Left cardiac atrium (tissue), 4 donors: ENCODE measurements around the gene HTR3B. TPM values are rescaled to one million over a fixed set of nuclear protein-coding genes. Genes with fewer than 3 reads are reported as not detected.
A peak's percentile ranks its signal among the peaks of the same experiment; 100 is the strongest.

Experiments used
- ATAC-seq, 2 donors: fragments of 200-7000 bp; cut with Tn5 transposase; one replicate each; pipeline ENCODE4 v1.9.1; 2020; ENCODE audit warnings: mild to moderate bottlenecking in 2 of 2, moderate library complexity in 2 of 2
- DNase-seq: peaks from one replicate; pipeline ENCODE4 v3.0.0-alpha.2; 2020
- intact Hi-C, 2 donors: fragments of 100-400 bp; cut with DNase I; formaldehyde crosslinking; loops; one replicate each; pipeline versions ENCODE4 v1.14.1 to v1.15.1; 2022 to 2023
- total RNA-seq, 2 donors: library from RNA; stranded (reverse); fragmentation: NEBNext Ultra II Directional; extraction: Animal tissue kit (Norgen Biotek cat#: 25700); gene quantifications; one replicate each; pipeline ENCODE4 v1.2.1, GENCODE V29; 2021
- donor health status: DM: no; HTN: yes; CAD: no.
- donor health status: DM: no; HTN: yes; CAD: no; lungs with severe emphysema.
- donor health status: DM: yes; HTN: yes; CAD: no.
- donor health status: Dilated cardiomyopathy.

HTR3B gene
- total RNA-seq, 2 donors from 2014 or later, result not detected

DNA sequence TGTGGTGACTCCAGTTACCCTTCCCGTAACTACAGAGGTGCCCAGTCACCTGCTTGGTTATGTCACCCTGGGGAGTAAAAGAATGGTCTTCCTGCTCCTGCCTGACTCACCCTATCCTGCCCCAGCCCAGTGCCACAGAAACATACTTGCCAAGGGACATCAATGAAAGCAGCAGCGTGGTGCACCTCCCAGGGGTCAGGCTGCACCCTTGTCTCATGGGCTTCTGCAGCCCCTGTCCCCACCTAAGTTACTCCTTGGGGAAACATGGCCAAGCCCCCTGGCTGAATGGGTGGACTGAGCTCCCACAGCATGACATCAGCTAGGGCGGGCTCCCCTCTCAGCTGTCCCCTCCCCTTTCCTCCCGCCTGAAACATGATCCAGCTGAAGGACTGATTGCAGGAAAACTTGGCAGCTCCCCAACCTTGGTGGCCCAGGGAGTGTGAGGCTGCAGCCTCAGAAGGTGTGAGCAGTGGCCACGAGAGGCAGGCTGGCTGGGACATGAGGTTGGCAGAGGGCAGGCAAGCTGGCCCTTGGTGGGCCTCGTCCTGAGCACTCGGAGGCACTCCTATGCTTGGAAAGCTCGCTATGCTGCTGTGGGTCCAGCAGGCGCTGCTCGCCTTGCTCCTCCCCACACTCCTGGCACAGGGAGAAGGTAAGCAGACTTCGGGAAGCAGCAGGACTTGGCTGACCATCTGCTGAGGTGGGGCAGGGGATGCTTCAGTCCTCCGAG lies 70.3 kb downstream of the HTR3B start, which contains the start of gene HTR3A:
Gene HTR3A (plus strand): TSS at position 368 of the 730 bp plus-strand sequence. CDS start 218 bp downstream, at position 586.
- ATAC-seq (peak; percentile 94 to 95), DNase-seq (peak; percentile 79)
- intact Hi-C loops, result loop anchor here (5.0 to 10.0 kb wide), 2 partner anchors 68 to 80 kb away; no protein-coding TSS in a partner anchor

DNA sequence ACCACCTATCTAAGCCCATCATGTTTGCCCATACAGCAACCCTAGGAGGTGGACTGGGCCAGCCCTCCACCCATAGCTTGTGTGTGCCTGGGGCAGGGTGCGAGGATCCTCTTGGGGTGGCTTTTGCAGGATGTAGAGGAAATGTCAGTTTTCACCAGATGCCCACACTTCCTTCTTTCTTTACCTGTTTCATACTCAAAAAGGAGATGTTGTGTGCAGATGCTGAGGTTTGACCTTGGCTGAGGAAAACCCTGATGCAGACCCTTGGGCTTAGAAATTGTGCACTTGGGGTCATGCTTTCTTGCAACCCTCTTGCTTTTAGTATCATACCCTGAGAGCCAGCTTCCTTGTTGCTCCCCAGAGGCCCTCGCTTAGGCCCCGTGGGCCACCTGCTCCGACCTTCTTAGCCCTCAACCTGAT lies 72.5 kb downstream of the HTR3B start:
- no peak for DNase-seq
- no peak for ATAC-seq
- intact Hi-C loops, result loop anchor here in 1 of 2 donors (10.0 kb wide), 1 partner anchor 82 kb away; no protein-coding TSS in a partner anchor

DNA sequence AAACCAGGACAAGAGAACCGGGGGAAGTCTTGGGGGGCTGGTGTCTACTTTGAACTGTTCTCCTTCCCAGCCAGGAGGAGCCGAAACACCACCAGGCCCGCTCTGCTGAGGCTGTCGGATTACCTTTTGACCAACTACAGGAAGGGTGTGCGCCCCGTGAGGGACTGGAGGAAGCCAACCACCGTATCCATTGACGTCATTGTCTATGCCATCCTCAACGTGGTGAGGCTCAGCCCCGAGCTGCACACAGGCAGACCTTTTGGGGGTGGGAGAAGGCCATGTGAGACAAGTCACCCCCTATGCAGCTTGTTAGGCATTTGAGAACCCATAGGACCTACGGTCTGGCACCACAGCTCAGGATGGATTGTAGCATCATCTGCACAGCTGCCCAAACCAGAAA lies 73.1 kb downstream of the HTR3B start:
- ATAC-seq (no peak), DNase-seq (no peak)

GRCh38 chr11:113979431-113979830 lies 74.8 kb downstream of the HTR3B start:
- intact Hi-C loops, result loop anchor here in 1 of 2 donors (10.0 kb wide), 1 partner anchor 85 kb away; no protein-coding TSS in a partner anchor
- DNase-seq, result no peak
- no peak for ATAC-seq

More for the DNA sequence above, 73.1 kb downstream of the HTR3B start:
- intact Hi-C loops, result loop anchor here in 1 of 2 donors (10.0 kb wide), 1 partner anchor 83 kb away; no protein-coding TSS in a partner anchor

DNA sequence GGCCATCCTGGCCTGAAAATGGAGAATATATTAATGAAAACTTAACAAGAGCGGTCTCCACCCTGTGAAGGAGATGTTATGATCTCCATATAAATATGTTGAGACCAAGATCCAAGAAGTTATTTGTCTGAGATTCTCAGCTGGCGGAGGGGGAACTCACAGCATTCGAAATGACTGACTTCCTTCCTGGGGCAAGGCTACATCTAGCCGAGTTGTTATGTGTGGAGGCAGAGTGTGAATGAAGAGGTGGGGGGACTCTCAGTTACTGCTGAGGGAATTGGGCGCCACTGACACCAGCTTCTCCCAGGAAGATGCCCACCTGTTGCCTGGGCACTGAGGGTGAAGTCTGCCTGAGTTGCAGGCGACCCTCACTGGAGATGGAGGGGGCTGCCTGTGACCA lies 76.2 kb downstream of the HTR3B start:
- intact Hi-C loops, result no loop called here
- no peak for ATAC-seq
- no peak for DNase-seq

GRCh38 chr11:113982306-113982705 lies 77.7 kb downstream of the HTR3B start:
- ATAC-seq (no peak), DNase-seq (no peak)
- intact Hi-C loops, result no loop called here

DNA sequence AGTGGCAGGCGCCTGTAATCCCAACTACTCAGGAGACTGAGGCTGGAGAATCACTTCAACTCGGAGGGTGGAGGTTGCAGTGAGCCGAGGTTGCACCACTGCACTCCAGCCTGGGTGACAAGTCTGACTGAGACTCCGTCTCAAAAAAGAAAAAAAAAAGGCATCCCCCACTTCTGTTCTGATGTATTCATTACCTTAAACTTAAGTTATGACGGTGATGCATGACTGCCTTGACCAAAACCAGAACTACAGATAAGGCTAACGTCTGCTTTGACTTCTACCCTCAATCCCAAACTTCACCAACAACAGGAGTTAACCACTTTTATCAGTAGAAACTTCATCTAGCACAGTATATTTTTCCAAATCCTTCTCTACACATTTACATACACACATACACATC lies 80.2 kb downstream of the HTR3B start:
- no peak for ATAC-seq
- intact Hi-C loops, result no loop called here
- no peak for DNase-seq

- ATAC-seq, result no peak
- intact Hi-C loops, result no loop called here
- DNase-seq, result no peak
Measured at GRCh38 chr11:113985906-113986305, 81.3 kb downstream of the HTR3B start.

DNA sequence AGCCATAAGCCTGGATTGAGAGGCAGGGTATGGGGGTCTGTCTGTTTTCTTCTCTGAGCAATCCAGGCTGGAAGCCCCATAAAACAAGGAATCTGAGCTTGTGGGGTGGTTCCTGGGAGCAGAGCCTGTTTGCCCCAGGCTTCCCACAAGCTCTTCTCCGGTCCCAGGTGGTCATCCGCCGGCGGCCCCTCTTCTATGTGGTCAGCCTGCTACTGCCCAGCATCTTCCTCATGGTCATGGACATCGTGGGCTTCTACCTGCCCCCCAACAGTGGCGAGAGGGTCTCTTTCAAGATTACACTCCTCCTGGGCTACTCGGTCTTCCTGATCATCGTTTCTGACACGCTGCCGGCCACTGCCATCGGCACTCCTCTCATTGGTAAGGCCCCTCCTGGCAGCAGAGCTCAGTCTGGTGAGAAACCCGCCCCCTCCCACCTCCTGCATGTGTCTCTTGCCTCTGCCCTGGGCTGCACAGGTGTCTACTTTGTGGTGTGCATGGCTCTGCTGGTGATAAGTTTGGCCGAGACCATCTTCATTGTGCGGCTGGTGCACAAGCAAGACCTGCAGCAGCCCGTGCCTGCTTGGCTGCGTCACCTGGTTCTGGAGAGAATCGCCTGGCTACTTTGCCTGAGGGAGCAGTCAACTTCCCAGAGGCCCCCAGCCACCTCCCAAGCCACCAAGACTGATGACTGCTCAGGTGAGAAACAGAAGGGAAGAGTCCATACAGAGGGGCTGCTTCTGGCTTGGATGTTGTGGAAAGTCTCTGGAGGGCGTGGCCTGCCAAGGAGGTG lies 82.0 kb downstream of the HTR3B start:
- ATAC-seq (no peak), DNase-seq (no peak)
- intact Hi-C loops, result no loop called here

DNA sequence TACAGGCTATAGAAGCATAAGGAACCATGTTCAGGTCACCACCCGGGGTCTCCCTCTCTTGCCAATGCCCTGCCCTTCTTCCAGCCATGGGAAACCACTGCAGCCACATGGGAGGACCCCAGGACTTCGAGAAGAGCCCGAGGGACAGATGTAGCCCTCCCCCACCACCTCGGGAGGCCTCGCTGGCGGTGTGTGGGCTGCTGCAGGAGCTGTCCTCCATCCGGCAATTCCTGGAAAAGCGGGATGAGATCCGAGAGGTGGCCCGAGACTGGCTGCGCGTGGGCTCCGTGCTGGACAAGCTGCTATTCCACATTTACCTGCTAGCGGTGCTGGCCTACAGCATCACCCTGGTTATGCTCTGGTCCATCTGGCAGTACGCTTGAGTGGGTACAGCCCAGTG lies 84.8 kb downstream of the HTR3B start:
- intact Hi-C loops, result no loop called here
- ATAC-seq (no peak), DNase-seq (no peak)

DNA sequence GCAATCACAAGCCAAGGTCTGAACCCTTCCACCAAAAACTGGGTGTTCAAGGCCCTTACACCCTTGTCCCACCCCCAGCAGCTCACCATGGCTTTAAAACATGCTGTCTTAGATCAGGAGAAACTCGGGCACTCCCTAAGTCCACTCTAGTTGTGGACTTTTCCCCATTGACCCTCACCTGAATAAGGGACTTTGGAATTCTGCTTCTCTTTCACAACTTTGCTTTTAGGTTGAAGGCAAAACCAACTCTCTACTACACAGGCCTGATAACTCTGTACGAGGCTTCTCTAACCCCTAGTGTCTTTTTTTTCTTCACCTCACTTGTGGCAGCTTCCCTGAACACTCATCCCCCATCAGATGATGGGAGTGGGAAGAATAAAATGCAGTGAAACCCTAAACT lies 85.3 kb downstream of the HTR3B start:
- DNase-seq, result no peak
- ATAC-seq, result no peak
- intact Hi-C loops, result loop anchor here (5.0 to 10.0 kb wide), 2 partner anchors 95 to 272 kb away; no protein-coding TSS in a partner anchor

GRCh38 chr11:113991170-113991569 lies 86.6 kb downstream of the HTR3B start:
- no peak for ATAC-seq
- DNase-seq, result peak; percentile 43

GRCh38 chr11:113991718-113992458 lies 87.3 kb downstream of the HTR3B start:
- no peak for DNase-seq
- ATAC-seq, result no peak
- intact Hi-C loops, result loop anchor here (5.0 to 10.0 kb wide), 2 partner anchors 97 to 270 kb away; no protein-coding TSS in a partner anchor

More at GRCh38 chr11:113991170-113991569, 86.6 kb downstream of the HTR3B start:
- intact Hi-C loops, result loop anchor here (5.0 to 10.0 kb wide), 2 partner anchors 96 to 271 kb away; no protein-coding TSS in a partner anchor

DNA sequence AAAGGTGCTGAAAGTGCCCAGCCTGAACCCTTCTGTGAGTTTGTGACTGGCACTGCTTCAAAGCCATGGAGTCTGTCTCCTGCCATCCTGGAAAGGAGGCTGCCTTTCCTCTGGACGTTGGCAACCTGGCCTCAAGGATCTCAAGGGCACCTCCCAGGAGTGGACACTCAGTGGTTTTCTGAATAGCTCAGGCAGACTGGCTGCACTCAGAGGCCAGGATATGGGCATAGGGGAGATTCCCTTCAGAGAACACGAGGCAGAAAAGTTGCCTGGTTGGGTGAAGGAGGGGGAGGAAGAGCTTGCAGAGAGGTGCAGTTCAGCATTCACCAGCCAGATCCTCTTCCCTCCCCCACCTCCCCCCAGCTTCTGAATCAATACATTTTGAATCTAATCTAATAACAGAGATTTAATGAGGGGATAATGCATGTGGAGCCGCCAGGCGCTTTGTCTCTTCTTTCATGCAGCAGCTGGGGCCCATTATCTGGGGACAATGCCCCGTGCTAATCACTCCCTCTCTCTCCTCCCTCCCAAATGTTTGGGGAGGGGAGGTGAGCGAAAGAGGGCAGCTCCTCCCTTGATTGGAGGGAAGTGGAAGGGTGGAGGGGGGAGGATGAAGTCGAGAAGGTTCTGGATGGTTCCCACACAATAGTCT lies 88.0 kb downstream of the HTR3B start:
- intact Hi-C loops, result loop anchor here (5.0 to 10.0 kb wide), 2 partner anchors 98 to 270 kb away; no protein-coding TSS in a partner anchor
- no peak for ATAC-seq

DNA sequence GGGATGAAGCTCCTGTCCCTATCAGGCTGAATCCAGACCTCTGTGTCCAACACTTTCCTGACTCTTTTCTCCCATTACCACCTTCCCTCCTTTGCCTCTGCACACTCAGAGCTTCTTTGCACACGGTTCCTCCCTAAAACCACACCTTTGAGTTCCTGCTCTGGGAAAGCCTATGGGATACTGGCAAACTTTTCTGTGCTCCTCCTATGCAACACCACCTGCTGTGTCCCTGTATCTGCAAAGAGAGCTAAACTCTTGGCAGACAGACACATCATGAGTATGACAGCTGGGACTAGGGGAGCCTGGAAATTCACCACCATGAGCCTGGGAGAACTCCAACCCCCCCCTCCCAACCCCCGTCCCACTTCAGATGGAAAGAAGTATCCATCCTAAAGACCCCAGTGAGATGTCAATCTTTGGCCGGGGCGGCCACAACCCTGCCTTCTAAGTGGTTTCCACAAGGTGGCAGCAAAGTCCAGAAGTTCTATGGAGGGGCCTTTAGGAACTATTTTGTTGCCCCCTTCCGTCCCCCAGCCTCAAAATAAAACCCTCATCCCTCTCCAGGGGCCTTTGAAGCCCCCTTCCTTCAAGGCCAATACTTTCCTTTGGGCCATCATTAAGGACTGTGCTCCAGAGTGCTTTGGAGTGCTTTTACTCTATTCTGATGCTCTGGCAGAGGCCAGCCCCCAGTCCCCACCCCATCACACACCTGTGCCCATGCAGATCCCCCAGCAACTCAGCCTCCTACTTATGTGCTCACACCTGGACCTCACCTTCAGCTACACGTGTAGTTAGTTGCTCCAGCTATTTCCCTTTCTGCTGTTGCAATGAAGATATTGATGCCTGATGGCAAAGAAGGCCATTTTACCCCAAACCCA lies 89.7 kb downstream of the HTR3B start:
- DNase-seq, result no peak
- no peak for ATAC-seq
- intact Hi-C loops, result loop anchor here (2.0 to 10.0 kb wide), 3 partner anchors 100 to 268 kb away; no protein-coding TSS in a partner anchor

More for the DNA sequence above, 88.0 kb downstream of the HTR3B start:
- no peak for DNase-seq
